ENCODE results near the gene EFHD2.
A peak's percentile ranks its signal among the peaks of the same experiment; 100 is the strongest.
"Not testable (repeated sequence)": the region's sequence is repeated elsewhere in the genome, so short reads cannot be mapped to it uniquely, and the experiment has no call there.

Gene EFHD2

DNA sequence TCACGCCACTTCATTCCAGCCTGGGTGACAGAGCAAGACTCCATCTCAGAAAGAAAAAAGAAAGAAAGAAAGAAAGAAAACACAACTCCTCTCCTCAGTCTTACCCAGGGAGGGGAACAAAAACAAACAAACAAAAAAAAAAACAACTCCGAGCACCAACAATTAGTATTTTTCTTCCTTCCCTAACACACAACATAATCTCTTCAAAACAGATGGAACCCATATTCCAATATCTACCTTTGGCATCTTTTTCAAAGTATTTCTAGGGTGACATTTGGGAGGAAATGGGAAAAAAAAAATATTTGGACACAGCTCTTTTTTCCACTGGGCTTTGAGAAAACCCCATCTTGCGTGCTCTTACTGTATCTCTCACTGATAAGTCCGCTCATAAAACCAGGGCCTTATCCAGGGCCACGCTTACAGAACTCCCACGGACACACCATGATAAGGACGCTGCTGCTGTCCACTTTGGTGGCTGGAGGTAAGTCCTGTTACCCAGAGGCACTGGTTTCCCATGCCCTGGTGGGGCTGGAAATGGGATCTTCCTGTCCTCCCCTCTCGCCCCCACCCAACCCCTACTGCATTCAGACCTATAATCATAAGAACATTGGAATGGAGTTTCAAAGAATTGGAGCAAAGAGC, 46.7 kb downstream of the EFHD2 start, which contains the start of gene CELA2A:
CELA2A (plus strand) TSS at position 420 of the 642 bp plus-strand sequence; CDS start at position 442, 22 bp downstream.
- DNase-seq = no peak

DNA sequence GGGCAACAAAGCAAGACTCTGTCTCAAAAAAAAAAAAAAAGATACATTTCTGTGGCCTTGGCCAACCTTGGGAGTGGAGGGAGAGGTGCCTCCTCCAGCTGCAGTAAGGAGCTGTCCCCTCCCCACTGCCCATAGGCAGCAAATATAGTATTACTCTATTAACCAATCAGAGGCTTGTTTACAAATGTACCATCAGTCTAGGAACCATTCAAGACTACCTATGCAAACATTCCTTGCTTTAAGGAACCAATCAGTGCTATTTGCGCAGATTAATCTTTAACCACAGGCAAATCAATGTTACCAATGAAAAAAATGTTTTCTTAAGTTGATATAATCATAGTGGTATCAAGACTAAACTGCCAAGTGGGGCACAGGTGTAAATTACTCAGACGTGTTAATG, 47.9 kb downstream of the EFHD2 start:
- no peak for DNase-seq

DNA sequence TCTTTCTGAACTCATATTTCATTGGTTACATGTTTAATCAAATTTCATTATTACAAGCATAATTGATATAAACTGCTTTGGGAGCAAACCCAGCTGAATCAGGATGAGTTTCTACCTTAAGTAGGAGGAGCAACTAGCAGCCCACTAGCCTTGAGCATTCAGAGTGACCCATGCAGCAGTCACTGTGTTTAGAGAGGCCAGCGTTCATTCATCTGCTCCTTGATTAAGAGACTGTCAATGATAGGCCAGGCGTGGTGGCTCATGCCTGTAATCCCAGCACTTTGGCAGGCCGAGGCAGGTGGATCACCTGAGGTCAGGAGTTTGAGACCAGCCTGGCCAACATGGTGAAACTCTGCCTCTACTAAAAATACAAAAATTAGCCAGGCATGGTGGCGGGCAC, 48.7 kb downstream of the EFHD2 start:
- not testable (repeated sequence) for DNase-seq

DNA sequence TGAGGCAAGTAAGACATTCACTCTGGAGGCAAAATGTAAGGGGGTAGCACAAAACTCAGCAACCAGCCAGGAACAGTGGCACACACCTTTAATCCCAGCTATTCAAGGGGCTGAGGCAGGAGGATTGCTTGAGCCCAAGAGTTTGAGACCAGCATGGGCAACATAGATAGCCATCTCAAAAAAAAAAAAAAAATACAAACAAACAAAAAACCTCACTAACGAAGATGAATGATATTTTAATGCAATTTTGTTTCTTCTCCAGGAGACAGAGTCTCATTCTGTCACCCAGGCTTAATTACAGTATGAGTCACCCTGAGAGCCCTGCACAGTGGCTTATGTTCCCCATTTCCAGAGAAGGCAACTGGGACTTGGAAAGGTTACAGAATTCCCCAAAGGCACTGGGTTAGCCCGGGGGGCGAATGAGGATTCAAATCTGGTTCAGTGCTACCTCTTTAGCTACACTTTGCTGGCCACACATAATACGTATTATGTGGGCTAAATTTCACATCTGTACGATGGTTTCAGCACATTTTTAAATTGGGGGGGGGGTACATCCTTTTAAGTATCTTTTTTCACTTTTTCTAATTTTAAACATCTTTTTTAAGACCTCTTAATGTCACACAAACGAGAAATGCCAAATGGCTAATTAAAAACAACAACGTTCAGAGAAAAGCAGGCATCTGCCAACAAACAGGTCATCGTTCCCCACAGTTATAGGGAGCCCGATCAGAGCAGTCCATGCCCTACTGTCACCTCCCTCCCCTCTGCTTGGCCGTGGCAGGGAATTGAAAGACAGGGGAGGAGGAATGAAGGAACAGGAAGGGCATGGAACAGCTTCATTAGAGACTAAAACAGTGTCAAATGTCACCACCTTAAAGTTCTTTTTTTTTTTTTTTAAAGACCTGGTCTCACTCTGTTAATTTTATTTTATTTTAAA, 50.4 kb downstream of the EFHD2 start:
- no peak for DNase-seq

DNA sequence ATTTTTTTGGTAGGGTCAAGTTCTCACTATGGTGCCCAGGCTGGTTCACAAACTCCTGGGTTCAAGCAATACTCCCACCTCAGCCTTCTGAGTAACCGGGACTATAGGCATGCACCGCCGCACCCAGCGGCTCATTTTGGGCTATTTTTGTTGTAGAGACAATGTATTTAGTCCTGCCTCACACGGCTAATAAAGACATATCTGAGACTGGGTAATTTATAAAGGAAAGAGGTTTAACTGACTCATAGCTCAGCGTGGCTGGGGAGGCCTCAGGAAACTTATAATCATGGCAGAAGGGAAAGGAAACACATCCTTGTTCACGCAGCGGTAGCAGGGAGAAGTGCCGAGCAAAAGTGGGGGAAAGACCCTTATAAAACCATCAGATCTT, 51.0 kb downstream of the EFHD2 start:
- DNase-seq = no peak

DNA sequence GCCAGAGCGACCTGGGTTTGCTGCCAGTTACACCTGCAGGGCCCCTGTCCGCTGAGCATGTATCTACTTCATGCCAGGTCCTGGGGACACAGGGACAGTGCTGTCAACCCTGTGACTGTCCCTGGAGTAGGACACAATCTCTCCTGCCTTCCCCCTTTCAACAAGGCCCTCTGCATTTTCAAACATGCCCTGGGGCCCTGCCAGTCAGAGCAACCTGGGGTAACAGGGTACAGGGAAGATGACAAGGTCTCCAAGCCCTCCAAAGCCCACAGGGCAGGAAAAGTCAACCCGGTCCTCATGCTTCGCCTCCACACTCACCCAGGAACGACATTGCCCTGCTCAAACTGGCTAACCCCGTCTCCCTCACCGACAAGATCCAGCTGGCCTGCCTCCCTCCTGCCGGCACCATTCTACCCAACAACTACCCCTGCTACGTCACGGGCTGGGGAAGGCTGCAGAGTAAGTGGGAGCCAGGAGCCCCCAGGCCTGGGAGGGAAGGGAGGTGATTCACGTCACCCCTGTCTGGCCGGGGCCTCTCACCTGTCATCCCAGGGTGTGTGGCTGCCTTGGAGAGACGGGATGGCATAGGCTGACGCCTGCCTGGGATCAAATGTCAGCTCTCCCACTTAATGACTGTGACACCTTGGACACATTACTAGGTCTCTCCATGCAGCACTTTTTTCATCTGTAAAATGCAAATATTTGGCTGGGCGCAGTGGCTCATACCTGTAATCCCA, 53.5 kb downstream of the EFHD2 start:
- not testable (repeated sequence) for DNase-seq

DNA sequence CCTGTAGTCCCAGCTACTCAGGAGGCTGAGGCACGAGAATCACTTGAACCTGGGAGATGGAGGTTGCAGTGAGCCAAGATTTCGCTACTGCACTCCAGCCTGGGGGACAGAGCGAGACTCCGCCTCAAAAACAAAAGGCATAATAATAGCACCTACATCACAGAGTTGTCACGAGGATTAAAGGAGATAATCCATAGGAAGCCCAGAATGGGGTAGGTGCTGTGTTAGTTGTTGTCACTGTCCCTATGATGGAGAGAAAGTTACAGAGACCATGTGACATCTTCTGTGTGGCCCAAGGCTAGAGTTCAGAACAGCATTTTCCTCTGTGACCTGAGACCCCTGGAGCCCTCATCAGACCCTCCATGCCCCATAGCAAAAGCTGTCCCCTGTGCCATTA, 54.2 kb downstream of the EFHD2 start:
- not testable (repeated sequence) for DNase-seq

DNA sequence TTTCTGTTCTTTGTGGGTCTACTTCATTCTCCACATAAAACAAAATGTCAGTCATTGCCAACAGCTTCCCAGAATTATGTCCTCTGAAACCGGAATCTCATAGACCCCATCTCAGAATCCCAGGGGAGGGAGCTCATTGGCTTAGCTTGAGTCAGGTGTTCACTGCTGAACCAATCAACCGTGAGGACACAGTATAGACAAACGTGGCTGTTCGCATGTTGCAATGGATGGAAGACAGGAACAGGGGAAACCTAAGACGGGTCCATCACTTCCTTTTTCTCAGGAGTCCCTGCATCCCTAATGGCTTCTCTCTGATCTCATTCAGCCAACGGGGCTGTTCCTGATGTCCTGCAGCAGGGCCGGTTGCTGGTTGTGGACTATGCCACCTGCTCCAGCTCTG, 56.0 kb downstream of the EFHD2 start:
- no peak for DNase-seq

DNA sequence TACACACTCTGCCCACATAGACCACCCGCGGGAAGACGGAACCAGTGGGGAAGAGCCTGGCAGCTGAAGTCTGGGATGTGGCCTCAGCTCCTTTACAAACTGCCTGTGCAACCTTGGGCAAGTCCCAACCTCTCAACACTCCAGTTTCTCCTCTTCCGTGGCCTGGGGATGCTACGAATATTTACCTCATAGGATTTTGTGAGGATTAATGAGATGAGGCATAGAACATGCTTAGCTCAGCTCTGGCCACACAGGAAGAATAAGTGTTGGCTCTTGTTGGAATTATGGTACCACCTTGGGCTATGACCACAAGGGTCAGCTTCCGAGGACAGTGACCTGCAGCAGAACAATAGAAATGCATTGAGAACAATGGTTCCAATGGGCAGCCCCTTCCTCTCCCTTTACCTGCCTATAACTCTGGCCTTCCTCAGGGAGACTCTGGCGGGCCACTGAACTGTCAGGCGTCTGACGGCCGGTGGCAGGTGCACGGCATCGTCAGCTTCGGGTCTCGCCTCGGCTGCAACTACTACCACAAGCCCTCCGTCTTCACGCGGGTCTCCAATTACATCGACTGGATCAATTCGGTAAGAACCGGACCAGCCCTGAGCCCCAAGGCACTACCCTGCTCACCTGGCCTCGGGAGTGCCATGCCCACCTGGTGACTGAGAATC, 57.4 kb downstream of the EFHD2 start:
- DNase-seq = not testable (repeated sequence)

DNA sequence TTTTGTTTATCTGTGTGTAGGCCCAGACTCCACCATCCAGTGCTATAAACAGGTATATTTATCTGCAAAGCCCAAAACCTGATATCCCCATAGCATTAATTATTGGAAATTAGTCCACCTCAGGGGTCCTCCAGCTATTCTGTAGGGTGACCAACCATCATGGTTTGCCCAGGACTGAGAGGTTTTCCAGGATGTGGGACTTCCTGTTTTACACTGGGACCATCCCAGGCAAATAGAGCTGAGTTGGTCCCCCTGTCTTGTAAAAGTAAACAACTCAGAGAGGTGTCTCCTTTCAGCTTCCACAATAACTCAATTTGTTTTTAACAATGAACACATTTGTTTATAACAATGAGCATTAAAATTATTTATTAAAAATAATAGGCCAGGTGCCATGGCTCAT, 58.5 kb downstream of the EFHD2 start:
- DNase-seq = no peak

DNA sequence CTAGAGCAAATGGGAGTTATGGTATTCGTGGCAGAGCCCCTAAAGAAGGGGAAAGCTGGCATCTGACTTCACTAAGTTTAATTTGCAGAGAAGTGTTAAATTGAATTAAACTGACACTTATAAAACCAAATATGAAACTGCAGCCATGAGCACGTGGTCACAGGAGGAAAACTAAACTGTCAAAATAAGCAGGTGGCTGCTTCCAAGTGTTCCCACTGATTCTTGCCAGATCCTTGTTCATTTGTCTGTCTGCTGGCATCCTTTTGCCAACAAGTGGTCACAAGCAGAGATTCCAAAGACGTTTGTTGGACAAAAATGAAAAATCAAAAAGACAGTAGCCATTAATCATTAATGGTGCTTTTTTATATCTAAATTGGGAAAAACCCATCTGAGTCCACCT, 59.7 kb downstream of the EFHD2 start:
- DNase-seq = no peak

DNA sequence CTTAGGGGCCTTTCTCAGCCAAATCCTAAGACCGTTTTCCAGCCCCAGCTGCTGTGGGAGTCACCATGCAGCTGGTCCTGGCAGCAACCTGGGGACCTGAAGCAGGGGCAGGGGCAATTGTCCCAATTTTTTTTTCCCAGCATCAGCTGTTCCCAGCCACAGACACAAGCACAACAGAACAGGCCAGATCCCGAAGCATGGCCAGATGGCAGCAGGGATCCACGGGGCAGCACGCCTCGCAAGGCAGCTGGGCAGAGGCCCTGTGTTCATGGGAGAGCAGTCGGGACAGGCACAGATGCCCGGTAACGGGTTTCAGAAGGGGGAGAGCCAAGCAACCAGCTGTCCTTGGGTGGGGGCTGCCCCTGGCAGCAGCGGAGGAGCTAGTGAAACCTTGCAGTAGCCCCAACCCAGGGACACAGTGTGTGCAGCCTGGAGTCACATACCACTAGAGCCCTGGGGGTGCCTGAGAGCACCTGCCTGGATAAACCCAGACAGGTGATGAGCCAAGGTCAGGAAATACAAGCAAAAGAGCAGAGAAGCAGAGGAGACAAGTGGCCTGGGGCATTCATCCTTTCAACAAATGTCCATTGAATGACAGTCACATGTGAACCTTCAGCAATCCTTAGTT, 60.2 kb downstream of the EFHD2 start:
- DNase-seq = not testable (repeated sequence)

DNA sequence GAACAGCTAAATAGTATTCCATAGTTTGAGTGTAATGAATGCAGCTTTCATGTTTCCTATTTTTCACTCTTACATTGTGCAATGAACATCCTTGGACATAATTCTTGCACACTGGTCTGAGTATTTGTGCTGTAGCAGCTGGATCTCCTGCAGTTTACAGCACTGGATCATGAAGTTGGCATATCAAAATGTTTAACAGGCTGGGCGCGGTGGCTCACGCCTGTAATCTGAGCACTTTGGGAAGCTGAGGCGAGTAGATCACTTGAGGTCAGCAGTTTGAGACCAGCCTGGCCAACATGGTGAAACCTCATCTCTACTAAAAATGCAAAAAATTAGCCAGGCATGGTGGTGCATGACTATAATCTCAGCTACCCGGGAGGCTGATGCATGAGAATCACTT, 61.4 kb downstream of the EFHD2 start:
- DNase-seq = not testable (repeated sequence)

DNA sequence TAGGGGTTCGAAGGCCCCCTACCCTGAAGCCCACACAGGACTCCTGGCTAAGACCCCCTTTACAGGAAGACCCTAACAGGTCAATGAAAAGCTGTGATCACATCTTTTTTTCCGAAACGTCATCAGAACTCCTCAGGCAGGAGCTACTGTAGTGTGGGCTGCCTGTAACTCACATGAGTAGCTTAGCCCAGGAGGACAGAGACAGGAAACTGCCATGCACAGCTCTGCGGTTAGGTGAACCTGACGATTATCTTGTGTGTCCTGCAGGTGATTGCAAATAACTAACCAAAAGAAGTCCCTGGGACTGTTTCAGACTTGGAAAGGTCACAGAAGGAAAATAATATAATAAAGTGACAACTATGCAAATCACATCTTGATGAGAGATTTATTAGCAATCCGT, 62.0 kb downstream of the EFHD2 start:
- not testable (repeated sequence) for DNase-seq

DNA sequence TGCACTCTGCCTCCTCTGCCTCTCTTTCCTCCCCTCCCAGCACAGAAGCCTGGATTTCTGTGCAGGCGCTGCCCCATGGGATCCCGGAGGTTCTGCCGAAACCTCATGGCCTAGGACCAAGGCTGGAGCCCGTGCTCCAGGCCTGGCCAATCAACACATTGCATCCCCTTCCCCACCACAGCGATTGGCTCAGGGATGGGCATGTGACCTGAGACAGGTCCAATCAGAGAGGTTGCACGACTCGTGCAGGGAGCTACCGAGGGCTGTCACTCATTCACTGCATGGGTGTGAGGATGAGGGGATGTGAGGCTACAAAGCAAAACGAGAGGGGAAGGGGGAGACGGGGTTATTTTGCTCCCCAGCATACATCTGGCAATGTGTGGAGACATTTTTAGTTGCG, 62.9 kb downstream of the EFHD2 start:
- DNase-seq = no peak

DNA sequence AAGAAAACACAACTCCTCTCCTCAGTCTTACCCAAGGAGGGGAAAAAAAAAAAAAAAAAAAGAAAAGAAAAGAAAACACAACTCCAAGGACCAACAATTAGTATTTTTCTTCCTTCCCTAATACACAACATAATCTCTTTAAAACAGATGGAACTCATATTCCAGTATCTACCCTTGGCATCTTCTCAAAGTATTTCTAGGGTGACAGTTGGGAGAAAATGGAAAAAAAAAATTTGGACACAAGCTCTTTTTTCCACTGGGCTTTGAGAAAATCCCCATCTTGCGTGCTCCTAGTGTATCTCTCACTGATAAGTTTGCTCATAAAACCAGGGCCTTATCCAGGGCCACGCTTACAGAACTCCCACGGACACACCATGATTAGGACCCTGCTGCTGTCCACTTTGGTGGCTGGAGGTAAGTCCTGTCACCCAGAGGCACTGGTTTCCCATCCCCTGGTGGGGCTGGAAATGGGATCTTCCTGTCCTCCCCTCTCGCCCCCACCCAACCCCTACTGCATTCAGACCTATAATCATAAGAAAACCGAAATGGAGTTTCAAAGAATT, 66.1 kb downstream of the EFHD2 start, which contains the start of gene CELA2B:
CELA2B (plus strand) TSS at position 353 of the 563 bp plus-strand sequence; CDS start at position 375, 22 bp downstream.
- peak; percentile 8 for DNase-seq

DNA sequence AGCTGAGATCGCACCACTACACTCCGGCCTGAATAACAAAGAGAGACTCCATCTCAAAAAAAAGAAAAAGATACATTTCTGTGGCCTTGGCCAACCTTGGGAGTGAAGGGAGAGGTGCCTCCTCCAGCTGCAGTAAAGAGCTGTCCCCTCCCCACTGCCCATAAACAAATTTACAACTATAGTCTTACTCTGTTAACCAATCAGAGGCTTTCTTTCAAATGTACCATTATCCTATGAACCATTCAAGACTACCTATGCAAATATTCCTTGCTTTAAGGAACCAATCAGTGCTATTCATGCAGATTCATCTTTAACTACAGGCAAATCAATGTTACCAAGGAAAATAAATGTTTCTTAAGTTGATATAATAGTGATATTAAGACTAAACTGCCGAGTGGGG, 67.2 kb downstream of the EFHD2 start:
- no peak for DNase-seq

DNA sequence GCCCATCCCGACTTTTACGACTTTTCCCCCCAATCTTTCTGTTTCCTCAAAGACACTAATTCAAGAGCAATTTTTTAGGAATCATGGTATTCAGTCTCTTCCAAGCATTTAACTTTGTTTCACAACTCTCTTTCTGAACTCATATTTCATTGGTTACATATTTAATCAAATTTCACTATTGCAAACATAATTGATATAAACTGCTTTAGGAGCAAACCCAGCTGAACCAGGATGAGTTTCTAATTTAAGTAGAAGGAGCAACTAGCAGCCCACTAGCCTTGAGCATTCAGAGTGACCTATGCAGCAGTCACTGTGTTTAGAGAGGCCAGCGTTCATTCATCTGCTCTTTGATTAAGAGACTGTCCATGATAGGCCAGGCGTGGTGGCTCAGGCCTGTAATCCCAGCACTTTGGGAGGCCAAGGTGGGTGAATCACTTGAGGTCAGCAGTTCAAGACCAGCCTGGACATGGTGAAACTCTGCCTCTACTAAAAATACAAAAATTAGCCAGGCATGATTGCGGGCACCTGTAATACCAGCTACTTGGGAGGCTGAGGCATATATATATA, 68.0 kb downstream of the EFHD2 start:
- no peak for DNase-seq
